ENCODE measurements around the gene AK5.

DNA sequence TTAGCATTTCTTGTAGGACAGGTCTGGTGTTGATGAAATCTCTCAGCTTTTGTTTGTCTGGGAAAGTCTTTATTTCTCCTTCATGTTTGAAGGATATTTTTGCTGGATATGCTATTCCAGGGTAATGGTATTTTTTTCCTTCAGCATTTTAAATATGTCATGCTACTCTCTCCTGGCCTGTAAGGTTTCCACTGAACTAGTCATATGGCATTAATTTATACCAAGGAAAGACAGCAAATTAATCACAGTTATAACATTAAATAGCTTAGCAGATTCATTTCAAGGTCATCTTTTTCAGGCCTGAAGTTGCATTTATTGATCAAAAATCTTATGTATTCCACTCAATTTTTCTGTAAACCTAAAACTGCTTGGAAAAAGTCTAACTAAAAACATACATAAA lies 54.9 kb downstream of the AK5 start:
- TF ChIP-seq, protein P1, sequence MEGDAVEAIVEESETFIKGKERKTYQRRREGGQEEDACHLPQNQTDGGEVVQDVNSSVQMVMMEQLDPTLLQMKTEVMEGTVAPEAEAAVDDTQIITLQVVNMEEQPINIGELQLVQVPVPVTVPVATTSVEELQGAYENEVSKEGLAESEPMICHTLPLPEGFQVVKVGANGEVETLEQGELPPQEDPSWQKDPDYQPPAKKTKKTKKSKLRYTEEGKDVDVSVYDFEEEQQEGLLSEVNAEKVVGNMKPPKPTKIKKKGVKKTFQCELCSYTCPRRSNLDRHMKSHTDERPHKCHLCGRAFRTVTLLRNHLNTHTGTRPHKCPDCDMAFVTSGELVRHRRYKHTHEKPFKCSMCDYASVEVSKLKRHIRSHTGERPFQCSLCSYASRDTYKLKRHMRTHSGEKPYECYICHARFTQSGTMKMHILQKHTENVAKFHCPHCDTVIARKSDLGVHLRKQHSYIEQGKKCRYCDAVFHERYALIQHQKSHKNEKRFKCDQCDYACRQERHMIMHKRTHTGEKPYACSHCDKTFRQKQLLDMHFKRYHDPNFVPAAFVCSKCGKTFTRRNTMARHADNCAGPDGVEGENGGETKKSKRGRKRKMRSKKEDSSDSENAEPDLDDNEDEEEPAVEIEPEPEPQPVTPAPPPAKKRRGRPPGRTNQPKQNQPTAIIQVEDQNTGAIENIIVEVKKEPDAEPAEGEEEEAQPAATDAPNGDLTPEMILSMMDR (conservative IDR thresholded peaks at IDR 0.05; ENCODE audit: low read depth, low read length) = no peak
- TF ChIP-seq EZH2phosphoT487 (IDR thresholded peaks at IDR 0.05; ENCODE audit: borderline replicate concordance, low read length) = no peak
